Activated T-cell treated with anti-CD3 and anti-CD28 coated beads, Interleukin-2, amount 50 U/mL, for 4 hours (primary cell): ENCODE results near the gene FGD3. TPM values are rescaled to one million over a fixed set of nuclear protein-coding genes. Genes with fewer than 3 reads are reported as not detected.
"Not testable (repeated sequence)": the region's sequence is repeated elsewhere in the genome, so short reads cannot be mapped to it uniquely, and the experiment has no call there.

Source experiments
- ATAC-seq, 2 donors: fragments of 200-7000 bp; cut with Tn5 transposase; one replicate each; pipeline ENCODE4 v1.10.0; 2021
- DNase-seq: peaks from one replicate; pipeline ENCODE4 v3.0.0-alpha.2; 2020
- H3K27me3 Mint-ChIP-seq: one replicate; pipeline ENCODE4 v1.8.0; 2021; ENCODE audit warnings: low read depth, mixed read lengths
- H3K36me3 Mint-ChIP-seq: one replicate; pipeline ENCODE4 v1.8.0; 2022; ENCODE audit warnings: mixed read lengths; ENCODE audit not compliant: insufficient read depth
- H3K4me1 Mint-ChIP-seq: one replicate; pipeline ENCODE4 v1.8.0; 2021; ENCODE audit warnings: low read depth, mixed read lengths
- H3K4me3 Mint-ChIP-seq: one replicate; pipeline ENCODE4 v1.8.0; 2021; ENCODE audit warnings: mild to moderate bottlenecking, moderate library complexity, mixed read lengths
- H3K9me3 Mint-ChIP-seq: one replicate; pipeline ENCODE4 v1.8.0; 2021; ENCODE audit warnings: mixed read lengths
- total RNA-seq, 3 donors: library from RNA; stranded (reverse); gene quantifications; one replicate each; pipeline ENCODE4 v1.2.1, GENCODE V29; 2021

The FGD3 gene
- total RNA-seq, 3 donors from 2014 or later, result 32.5 to 36.3 (median 32.6) TPM

GRCh38 chr9:93015190-93015589 is 67.9 kb downstream of the FGD3 start:
- not testable (repeated sequence) for H3K27me3 Mint-ChIP-seq, H3K9me3 Mint-ChIP-seq, DNase-seq, ATAC-seq, H3K4me1 Mint-ChIP-seq, H3K4me3 Mint-ChIP-seq
- H3K36me3 Mint-ChIP-seq, result peaks cover 24% of the 10 kb centered on the region

- no peak for ATAC-seq
Observed at GRCh38 chr9:93017621-93018020, 70.3 kb downstream of the FGD3 start.

GRCh38 chr9:93020151-93020550 is 72.8 kb downstream of the FGD3 start:
- no peak for ATAC-seq
- Mint-ChIP-seq H3K4me3 (no peak overlapping the region), H3K9me3 (no peaks in the 10 kb centered on the region), H3K27me3 (no peaks in the 10 kb centered on the region), H3K4me1 (peaks cover 46% of the 10 kb centered on the region), H3K36me3 (peaks cover 23% of the 10 kb centered on the region)
- DNase-seq, result no peak

More at GRCh38 chr9:93017621-93018020, 70.3 kb downstream of the FGD3 start:
- Mint-ChIP-seq H3K27me3 (no peaks in the 10 kb centered on the region), H3K4me1 (peaks cover 26% of the 10 kb centered on the region), H3K36me3 (peaks cover 31% of the 10 kb centered on the region), H3K4me3 (no peak overlapping the region), H3K9me3 (no peaks in the 10 kb centered on the region)
- no peak for DNase-seq

- Mint-ChIP-seq H3K9me3 (no peaks in the 10 kb centered on the region), H3K4me3 (no peak overlapping the region), H3K4me1 (peaks cover 53% of the 10 kb centered on the region), H3K36me3 (peaks cover 20% of the 10 kb centered on the region), H3K27me3 (no peaks in the 10 kb centered on the region)
- no peak for DNase-seq
- ATAC-seq, result peak; percentile 27 to 48
Observed at GRCh38 chr9:93020771-93021670, 73.7 kb downstream of the FGD3 start.

GRCh38 chr9:93022066-93022465 is 74.7 kb downstream of the FGD3 start:
- no peaks in the 10 kb centered on the region for H3K9me3 Mint-ChIP-seq
- peaks cover 20% of the 10 kb centered on the region for H3K36me3 Mint-ChIP-seq
- no peak overlapping the region for H3K4me3 Mint-ChIP-seq
- peaks cover 63% of the 10 kb centered on the region for H3K4me1 Mint-ChIP-seq
- no peak for ATAC-seq
- no peak for DNase-seq
- no peaks in the 10 kb centered on the region for H3K27me3 Mint-ChIP-seq

- Mint-ChIP-seq H3K9me3 (no peaks in the 10 kb centered on the region), H3K4me1 (peaks cover 72% of the 10 kb centered on the region), H3K4me3 (no peak overlapping the region), H3K27me3 (no peaks in the 10 kb centered on the region), H3K36me3 (peaks cover 18% of the 10 kb centered on the region)
- DNase-seq, result no peak
- no peak for ATAC-seq
Observed at GRCh38 chr9:93022721-93023520, 75.6 kb downstream of the FGD3 start.

GRCh38 chr9:93023521-93023815 is 76.1 kb downstream of the FGD3 start:
- H3K4me1 Mint-ChIP-seq, result peaks cover 78% of the 10 kb centered on the region
- no peak overlapping the region for H3K4me3 Mint-ChIP-seq
- H3K9me3 Mint-ChIP-seq, result no peaks in the 10 kb centered on the region
- H3K36me3 Mint-ChIP-seq, result peaks cover 18% of the 10 kb centered on the region
- H3K27me3 Mint-ChIP-seq, result no peaks in the 10 kb centered on the region
- no peak for ATAC-seq
- no peak for DNase-seq

GRCh38 chr9:93024646-93024910 is 77.3 kb downstream of the FGD3 start:
- Mint-ChIP-seq H3K9me3 (no peaks in the 10 kb centered on the region), H3K27me3 (no peaks in the 10 kb centered on the region), H3K36me3 (peaks cover 12% of the 10 kb centered on the region), H3K4me1 (peaks cover 79% of the 10 kb centered on the region), H3K4me3 (no peak overlapping the region)
- DNase-seq (no peak), ATAC-seq (no peak)

GRCh38 chr9:93024986-93025630 is 77.8 kb downstream of the FGD3 start:
- H3K27me3 Mint-ChIP-seq, result no peaks in the 10 kb centered on the region
- no peak for DNase-seq
- H3K4me3 Mint-ChIP-seq, result no peak overlapping the region
- peaks cover 11% of the 10 kb centered on the region for H3K36me3 Mint-ChIP-seq
- no peaks in the 10 kb centered on the region for H3K9me3 Mint-ChIP-seq
- ATAC-seq, result peak in 1 of 2 donors; percentile 33
- H3K4me1 Mint-ChIP-seq, result peaks cover 84% of the 10 kb centered on the region

GRCh38 chr9:93025736-93026135 is 78.4 kb downstream of the FGD3 start:
- no peak overlapping the region for H3K4me3 Mint-ChIP-seq
- DNase-seq, result no peak
- peaks cover 13% of the 10 kb centered on the region for H3K36me3 Mint-ChIP-seq
- ATAC-seq, result no peak
- no peaks in the 10 kb centered on the region for H3K9me3 Mint-ChIP-seq
- no peaks in the 10 kb centered on the region for H3K27me3 Mint-ChIP-seq
- peaks cover 83% of the 10 kb centered on the region for H3K4me1 Mint-ChIP-seq

GRCh38 chr9:93026640-93027039 is 79.3 kb downstream of the FGD3 start:
- Mint-ChIP-seq H3K36me3 (peaks cover 18% of the 10 kb centered on the region), H3K9me3 (no peaks in the 10 kb centered on the region), H3K4me1 (peaks cover 83% of the 10 kb centered on the region)

GRCh38 chr9:93027750-93028149 is 80.4 kb downstream of the FGD3 start:
- H3K4me1 Mint-ChIP-seq, result peaks cover 92% of the 10 kb centered on the region
- no peaks in the 10 kb centered on the region for H3K9me3 Mint-ChIP-seq
- H3K36me3 Mint-ChIP-seq, result peaks cover 20% of the 10 kb centered on the region
- ATAC-seq (no peak), DNase-seq (no peak)
- no peaks in the 10 kb centered on the region for H3K27me3 Mint-ChIP-seq
- no peak overlapping the region for H3K4me3 Mint-ChIP-seq

More at GRCh38 chr9:93026640-93027039, 79.3 kb downstream of the FGD3 start:
- no peaks in the 10 kb centered on the region for H3K27me3 Mint-ChIP-seq
- ATAC-seq, result no peak
- no peak overlapping the region for H3K4me3 Mint-ChIP-seq
- DNase-seq, result no peak

GRCh38 chr9:93028448-93029006 is 81.2 kb downstream of the FGD3 start:
- peak; percentile 44 for DNase-seq
- Mint-ChIP-seq H3K4me1 (peaks cover 89% of the 10 kb centered on the region), H3K36me3 (peaks cover 18% of the 10 kb centered on the region), H3K27me3 (no peaks in the 10 kb centered on the region), H3K9me3 (no peaks in the 10 kb centered on the region), H3K4me3 (peak overlapping the region; percentile 61)
- ATAC-seq, result peak; percentile 61 to 74
